GM23338 (cell line): Measurements from ENCODE around the gene KCNJ10. TPM values are rescaled to one million over a fixed set of nuclear protein-coding genes. Genes with fewer than 3 reads are reported as not detected.

Experiments used
- ATAC-seq: fragments of 200-7000 bp; cut with Tn5 transposase; 3 replicates; pipeline ENCODE4 v1.9.1; 2020
- DNase-seq: peaks from one replicate; pipeline ENCODE4 v3.0.0-alpha.2; 2015; ENCODE audit warnings: low spot score
- H2AFZ ChIP-seq: fragments of 200-600 bp; sonication (generic); 2 replicates; pipeline ENCODE4 v1.8.0; 2016; ENCODE audit warnings: antibody characterized with exemption, mild to moderate bottlenecking, moderate library complexity
- H3F3A ChIP-seq: fragments of 200-600 bp; sonication (generic); replicated peaks from 2 replicates; pipeline ENCODE4 v1.8.0; 2017; ENCODE audit warnings: antibody characterized with exemption, mixed run types, low read depth
- H3K27ac ChIP-seq: fragments of 200-600 bp; sonication (generic); 2 replicates; pipeline ENCODE4 v1.6.1; 2016; ENCODE audit warnings: low read depth
- H3K27me3 ChIP-seq: fragments of 200-600 bp; sonication (generic); 2 replicates; pipeline ENCODE4 v1.8.0; 2016; ENCODE audit warnings: mild to moderate bottlenecking, mixed run types, moderate library complexity; ENCODE audit not compliant: insufficient read depth
- H3K36me3 ChIP-seq: fragments of 200-600 bp; sonication (generic); 2 replicates; pipeline ENCODE4 v1.8.0; 2016; ENCODE audit warnings: mild to moderate bottlenecking; ENCODE audit not compliant: insufficient read depth
- H3K4me1 ChIP-seq: fragments of 200-600 bp; sonication (generic); 2 replicates; pipeline ENCODE4 v1.8.0; 2016; ENCODE audit warnings: mild to moderate bottlenecking, moderate library complexity; ENCODE audit not compliant: insufficient read depth
- H3K4me2 ChIP-seq: fragments of 200-600 bp; sonication (generic); 2 replicates; pipeline ENCODE4 v1.7.1; 2017; ENCODE audit warnings: mixed run types
- H3K4me3 ChIP-seq: fragments of 200-600 bp; sonication (generic); 2 replicates; pipeline ENCODE4 v1.6.1; 2016; ENCODE audit warnings: mixed run types
- H3K79me2 ChIP-seq: fragments of 200-600 bp; sonication (generic); replicated peaks from 2 replicates; pipeline ENCODE4 v1.8.0; 2017; ENCODE audit warnings: mild to moderate bottlenecking; ENCODE audit not compliant: insufficient read depth
- H3K9me2 ChIP-seq: fragments of 200-600 bp; sonication (generic); 2 replicates; pipeline ENCODE4 v1.8.0; 2017; ENCODE audit not compliant: insufficient read depth
- H4K20me1 ChIP-seq: fragments of 200-600 bp; sonication (generic); replicated peaks from 2 replicates; pipeline ENCODE4 v1.8.0; 2017; ENCODE audit warnings: mild to moderate bottlenecking; ENCODE audit not compliant: insufficient read depth
- H3K27ac Mint-ChIP-seq: 2 replicates; pipeline ENCODE4 v1.8.0; 2020; ENCODE audit warnings: inconsistent platforms, mild to moderate bottlenecking, moderate library complexity, mixed read lengths
- H3K27me3 Mint-ChIP-seq: 3 replicates; pipeline ENCODE4 v1.8.0; 2022; ENCODE audit warnings: low read depth, mild to moderate bottlenecking, moderate library complexity, mixed read lengths, inconsistent platforms; ENCODE audit not compliant: insufficient read depth, poor library complexity
- H3K36me3 Mint-ChIP-seq: 3 replicates; pipeline ENCODE4 v1.8.0; 2021; ENCODE audit warnings: low read depth, mild to moderate bottlenecking, inconsistent platforms, moderate library complexity, mixed read lengths
- H3K4me1 Mint-ChIP-seq: 3 replicates; pipeline ENCODE4 v1.8.0; 2020; ENCODE audit warnings: mild to moderate bottlenecking, inconsistent platforms, mixed read lengths
- H3K4me3 Mint-ChIP-seq: 3 replicates; pipeline ENCODE4 v1.8.0; 2021; ENCODE audit warnings: moderate library complexity, mild to moderate bottlenecking, inconsistent platforms, mixed read lengths
- H3K9me3 Mint-ChIP-seq: 3 replicates; pipeline ENCODE4 v1.8.0; 2020; ENCODE audit warnings: moderate library complexity, mild to moderate bottlenecking, inconsistent platforms, mixed read lengths
- CREB1 ChIP-seq: fragments of 250-450 bp; sonication (Bioruptor Pico); IDR thresholded peaks from 2 replicates; pipeline ENCODE4 v1.5.0; 2020; ENCODE audit warnings: low read depth, mild to moderate bottlenecking, moderate library complexity
- EZH2 ChIP-seq: fragments of 200-600 bp; sonication (generic); IDR thresholded peaks from one replicate; pipeline ENCODE4 v1.8.0; 2017; ENCODE audit warnings: antibody characterized with exemption, mild to moderate bottlenecking, low read depth; ENCODE audit not compliant: unreplicated experiment
- EZH2phosphoT487 ChIP-seq: fragments of 200-600 bp; sonication (generic); IDR thresholded peaks from one replicate; pipeline ENCODE4 v1.8.1; 2018; ENCODE audit warnings: antibody characterized with exemption; ENCODE audit not compliant: unreplicated experiment
- JUNB ChIP-seq: IDR thresholded peaks from one replicate; pipeline ENCODE4 v1.6.1; 2016; ENCODE audit warnings: antibody characterized with exemption; ENCODE audit not compliant: unreplicated experiment
- NANOG ChIP-seq: IDR thresholded peaks from 2 replicates; pipeline ENCODE4 v1.6.1; 2016; ENCODE audit warnings: antibody characterized with exemption, borderline replicate concordance
- POLR2AphosphoS5 ChIP-seq: IDR thresholded peaks from 2 replicates; pipeline ENCODE4 v1.6.1; 2016; ENCODE audit warnings: antibody characterized with exemption, low read depth
- REST ChIP-seq: IDR thresholded peaks from one replicate; pipeline ENCODE4 v1.6.1; 2018; ENCODE audit warnings: antibody characterized with exemption; ENCODE audit not compliant: unreplicated experiment
- STAT1 ChIP-seq: IDR thresholded peaks from one replicate; pipeline ENCODE4 v1.6.1; 2016; ENCODE audit warnings: antibody characterized with exemption; ENCODE audit not compliant: unreplicated experiment
- ZNF331 ChIP-seq: fragments of 250-450 bp; sonication (Bioruptor Pico); IDR thresholded peaks from 2 replicates; pipeline ENCODE4 v1.5.0; 2020; ENCODE audit warnings: low read depth, mild to moderate bottlenecking, moderate library complexity
- polyA plus RNA-seq: library from polyadenylated mRNA; unstranded; fragments of >200 nt; fragmentation: Nextera tagmentation; extraction: Ambion mirVana; gene quantifications from 2 replicates; pipeline ENCODE4 v1.2.1, GENCODE V29; 2016
- total RNA-seq: library from RNA; depleted of rRNA; stranded (reverse); fragments of >200 nt; shearing (Covaris generic); gene quantifications from 2 replicates; pipeline ENCODE4 v1.2.3, GENCODE V29; 2014
- TF ChIP-seq, protein P1 (sequence below), 2 experiments: fragments of 200-600 bp in 1 of 2; sonication (generic) in 1 of 2; conservative IDR thresholded peaks; 2 replicates each; pipeline versions ENCODE4 v1.5.1 to v1.6.1; 2016 to 2017; ENCODE audit warnings: antibody characterized with exemption in 2 of 2, low read depth in 2 of 2, mild to moderate bottlenecking in 2 of 2, moderate library complexity in 1 of 2

KCNJ10 gene
- total and polyA plus RNA-seq, 2 experiments from 2014 or later: 1.4 to 2.8 TPM

- no peaks in the 10 kb centered on the region for H3K9me2 ChIP-seq
- no peak overlapping the region for H3K27ac ChIP-seq
- ATAC-seq (no peak), DNase-seq (no peak)
- peaks cover 41% of the 10 kb centered on the region for H3K27me3 Mint-ChIP-seq
- H3K27ac Mint-ChIP-seq: no peak overlapping the region
- no peaks in the 10 kb centered on the region for H3K79me2 ChIP-seq
- no peak overlapping the region for H3K4me3 Mint-ChIP-seq
- H3K4me1 Mint-ChIP-seq: peaks cover 17% of the 10 kb centered on the region
- peaks cover 19% of the 10 kb centered on the region for H3K36me3 Mint-ChIP-seq
- no peaks in the 10 kb centered on the region; the same call in 2 of the 3 replicates for H3K9me3 Mint-ChIP-seq
- peaks cover 36% of the 10 kb centered on the region for H3K27me3 ChIP-seq
- H3K4me3 ChIP-seq: no peak overlapping the region
- TF ChIP-seq EZH2phosphoT487 (no peak), ZNF331 (no peak), CREB1 (CRISPR knock-in tag) (no peak), EZH2 (no peak), JUNB (no peak), REST (no peak), STAT1 (no peak)
- no peak overlapping the region for H3K4me2 ChIP-seq
- H3K36me3 ChIP-seq: no peaks in the 10 kb centered on the region
- H4K20me1 ChIP-seq: no peaks in the 10 kb centered on the region; the same call in 1 of the 2 replicates
- no peaks in the 10 kb centered on the region for H3K4me1 ChIP-seq
- no peak overlapping the region for H2AFZ ChIP-seq
- H3F3A ChIP-seq: peaks cover 5% of the 10 kb centered on the region
These were observed 16.5 kb upstream of the KCNJ10 start for GRCh38 chr1:160086456-160086892.

GRCh38 chr1:160085686-160086455, 15.9 kb upstream of the KCNJ10 start:
- Histone ChIP-seq H2AFZ (no peak overlapping the region), H3F3A (peaks cover 5% of the 10 kb centered on the region), H3K36me3 (no peaks in the 10 kb centered on the region), H3K27me3 (peaks cover 42% of the 10 kb centered on the region), H3K4me1 (no peaks in the 10 kb centered on the region), H3K27ac (no peak overlapping the region), H3K4me2 (0 out of 2 replicates have a peak overlapping the region, but pooled peaks have one; percentile 8), H3K4me3 (no peak overlapping the region), H3K9me2 (no peaks in the 10 kb centered on the region), H4K20me1 (no peaks in the 10 kb centered on the region; the same call in 1 of the 2 replicates), H3K79me2 (no peaks in the 10 kb centered on the region)
- H3K36me3 Mint-ChIP-seq: peaks cover 15% of the 10 kb centered on the region
- no peak overlapping the region; the same call in 2 of the 3 replicates for H3K4me3 Mint-ChIP-seq
- TF ChIP-seq, protein P1, sequence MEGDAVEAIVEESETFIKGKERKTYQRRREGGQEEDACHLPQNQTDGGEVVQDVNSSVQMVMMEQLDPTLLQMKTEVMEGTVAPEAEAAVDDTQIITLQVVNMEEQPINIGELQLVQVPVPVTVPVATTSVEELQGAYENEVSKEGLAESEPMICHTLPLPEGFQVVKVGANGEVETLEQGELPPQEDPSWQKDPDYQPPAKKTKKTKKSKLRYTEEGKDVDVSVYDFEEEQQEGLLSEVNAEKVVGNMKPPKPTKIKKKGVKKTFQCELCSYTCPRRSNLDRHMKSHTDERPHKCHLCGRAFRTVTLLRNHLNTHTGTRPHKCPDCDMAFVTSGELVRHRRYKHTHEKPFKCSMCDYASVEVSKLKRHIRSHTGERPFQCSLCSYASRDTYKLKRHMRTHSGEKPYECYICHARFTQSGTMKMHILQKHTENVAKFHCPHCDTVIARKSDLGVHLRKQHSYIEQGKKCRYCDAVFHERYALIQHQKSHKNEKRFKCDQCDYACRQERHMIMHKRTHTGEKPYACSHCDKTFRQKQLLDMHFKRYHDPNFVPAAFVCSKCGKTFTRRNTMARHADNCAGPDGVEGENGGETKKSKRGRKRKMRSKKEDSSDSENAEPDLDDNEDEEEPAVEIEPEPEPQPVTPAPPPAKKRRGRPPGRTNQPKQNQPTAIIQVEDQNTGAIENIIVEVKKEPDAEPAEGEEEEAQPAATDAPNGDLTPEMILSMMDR (conservative IDR thresholded peaks at IDR 0.05; ENCODE audit: low read depth in 2 of 2): peak; percentile 81 to 93
- TF ChIP-seq NANOG: no peak
- TF ChIP-seq CREB1 (CRISPR knock-in tag): peak; percentile 87
- TF ChIP-seq EZH2phosphoT487: no peak
- no peak for TF ChIP-seq POLR2AphosphoS5
- no peak overlapping the region for H3K27ac Mint-ChIP-seq
- no peaks in the 10 kb centered on the region; the same call in 2 of the 3 replicates for H3K9me3 Mint-ChIP-seq
- peaks cover 17% of the 10 kb centered on the region for H3K4me1 Mint-ChIP-seq
- H3K27me3 Mint-ChIP-seq: peaks cover 44% of the 10 kb centered on the region
- peak; percentile 74 for ATAC-seq
- DNase-seq: peak; percentile 97
